DMS 273 (cell line): ENCODE results near the gene TNS4.

Experiments
- DNase-seq: peaks from one replicate; lab custom pipeline; 2025; ENCODE audit not compliant: unreplicated experiment; lab: John Stamatoyannopoulos, UW

TNS4 gene

GRCh38 chr17:40442392-40443195 lies 58.8 kb downstream of the TNS4 start:
- DNase-seq, result no peak

GRCh38 chr17:40440166-40440565 lies 61.3 kb downstream of the TNS4 start:
- DNase-seq, result no peak

- DNase-seq, result no peak
These were observed 64.2 kb downstream of the TNS4 start for GRCh38 chr17:40437095-40437732.

- DNase-seq, result no peak
These were observed 64.8 kb downstream of the TNS4 start for GRCh38 chr17:40436636-40437035.

- DNase-seq, result peak; percentile 76
These were observed 67.6 kb downstream of the TNS4 start for GRCh38 chr17:40433551-40434415.

GRCh38 chr17:40432864-40433528 lies 68.4 kb downstream of the TNS4 start:
- DNase-seq, result peak; percentile 64

GRCh38 chr17:40431231-40431602 lies 70.2 kb downstream of the TNS4 start:
- no peak for DNase-seq

- no peak for DNase-seq
These were observed 70.9 kb downstream of the TNS4 start for GRCh38 chr17:40430272-40431230.

- no peak for DNase-seq
These were observed 74.4 kb downstream of the TNS4 start for GRCh38 chr17:40427002-40427491.
